DMS114 treated with DMSO at 0.1 percent for 48 hours (cell line): ENCODE data around the gene PLPP4.

ENCODE experiments used
- DNase-seq: peaks from one replicate; lab custom pipeline; 2025; ENCODE audit not compliant: unreplicated experiment; lab: John Stamatoyannopoulos, UW

The PLPP4 gene

GRCh38 chr10:120456143-120456625 is 843 bp upstream of the PLPP4 start:
- no peak for DNase-seq

DNA sequence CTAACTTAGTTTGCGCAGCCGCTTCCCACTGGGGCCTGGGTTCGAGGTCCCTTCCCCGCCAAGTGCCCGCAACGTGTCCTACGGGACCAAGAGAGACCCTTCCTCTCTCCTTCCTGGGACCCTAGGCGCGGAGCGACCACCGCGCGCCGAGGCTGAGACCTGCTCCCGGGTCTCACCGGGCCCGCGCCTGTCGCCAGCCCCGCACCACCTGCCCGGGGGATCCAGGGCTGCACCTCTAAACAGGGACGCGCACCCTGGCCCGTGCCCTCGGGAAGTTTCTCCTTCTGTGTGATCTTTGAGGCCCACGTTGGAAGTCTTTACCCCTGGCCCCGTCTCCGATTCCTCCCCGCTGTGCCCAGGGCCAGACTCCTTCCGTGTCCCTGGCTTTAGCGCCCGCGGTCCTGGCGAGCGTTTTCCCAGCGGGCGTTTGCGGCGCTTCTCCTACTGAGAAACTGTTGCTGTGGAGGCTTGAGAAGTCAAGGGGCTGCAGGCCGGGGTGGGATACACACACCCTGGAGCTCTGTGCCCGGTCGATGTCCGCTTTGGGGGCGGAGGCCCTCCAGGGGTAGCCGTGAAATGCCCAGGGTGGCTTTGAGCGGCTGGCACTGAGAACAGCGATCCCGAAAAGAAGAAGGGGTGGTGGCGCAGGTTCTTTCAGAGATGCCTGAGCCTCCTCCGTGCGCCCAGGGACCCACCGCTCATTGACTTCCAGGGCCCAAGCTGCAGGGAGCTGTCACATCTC is 575 bp downstream of the PLPP4 start:
- DNase-seq = no peak

DNA sequence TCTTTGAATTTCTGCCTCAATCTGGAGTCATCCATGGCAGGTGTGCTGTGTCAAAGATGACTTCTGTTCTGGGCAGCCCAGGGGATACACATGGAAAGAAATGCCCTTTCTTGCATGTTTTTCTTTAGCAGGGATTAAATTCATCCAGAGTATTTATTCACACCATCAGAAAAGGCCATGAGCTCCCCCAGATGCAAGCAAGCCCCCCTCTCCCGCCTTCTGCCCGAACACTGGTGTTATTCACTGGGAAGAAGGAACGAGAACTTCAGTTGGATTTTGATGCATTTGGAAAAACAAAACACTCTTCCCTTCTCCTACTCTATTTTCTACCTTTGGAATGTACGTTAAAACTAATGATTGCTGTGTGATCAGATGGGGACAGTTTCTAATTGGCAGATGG is 1.4 kb downstream of the PLPP4 start:
- DNase-seq = no peak

- DNase-seq = no peak
Observed at GRCh38 chr10:120459185-120459584, 2.2 kb downstream of the PLPP4 start.

- no peak for DNase-seq
Observed at GRCh38 chr10:120460186-120460585, 3.2 kb downstream of the PLPP4 start.

DNA sequence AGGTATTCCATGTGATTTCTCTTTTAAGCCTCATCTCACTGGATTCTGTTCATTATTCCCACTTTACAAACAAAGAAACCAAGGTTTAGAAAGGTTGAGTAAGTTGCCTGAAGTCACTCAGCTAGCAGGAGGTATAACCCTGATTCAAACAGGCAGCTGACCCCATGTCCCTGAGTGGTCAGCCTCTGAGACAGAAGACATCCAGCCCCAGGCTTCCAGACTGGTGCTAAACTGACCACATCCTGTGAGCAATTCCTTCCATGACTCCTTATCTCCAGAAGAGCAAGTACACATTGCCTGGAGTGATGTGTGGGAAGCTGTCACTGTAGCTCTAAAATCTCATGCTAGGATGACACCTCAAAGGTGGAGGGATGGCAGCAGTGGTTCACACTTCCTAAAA is 3.7 kb downstream of the PLPP4 start:
- DNase-seq = no peak

DNA sequence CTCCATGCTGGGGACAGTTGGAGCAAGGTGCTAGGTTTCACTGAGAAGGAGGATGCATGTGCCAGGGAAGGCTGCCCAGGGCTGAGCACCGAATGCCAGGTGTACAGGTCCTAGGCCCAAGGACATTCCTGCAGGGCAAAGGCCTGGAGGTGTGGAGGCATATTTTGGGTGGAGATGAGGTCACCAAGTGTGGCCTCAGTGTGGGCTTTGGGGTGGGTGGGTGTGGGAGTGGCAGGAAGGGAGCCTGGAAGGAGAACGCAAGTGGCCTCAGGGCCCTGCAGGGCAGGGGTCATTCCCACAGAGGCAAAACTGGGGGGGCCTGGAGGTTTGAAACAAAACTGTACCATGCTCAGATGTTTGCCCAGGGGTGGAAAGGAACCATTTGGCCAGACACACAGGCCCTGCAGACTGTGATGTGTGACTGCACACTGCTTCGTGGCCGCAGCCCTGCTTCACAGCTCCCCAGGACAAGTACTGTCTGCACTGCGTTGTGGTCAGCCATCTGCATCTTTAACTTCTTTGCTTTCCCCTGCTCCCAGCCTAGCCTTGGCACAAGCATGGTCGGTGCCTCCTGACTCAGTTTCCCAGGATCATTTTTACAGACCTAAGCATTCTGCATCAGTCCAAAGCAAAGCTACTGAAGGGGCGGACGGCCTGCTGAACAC is 5.1 kb downstream of the PLPP4 start:
- no peak for DNase-seq

GRCh38 chr10:120465138-120465537 is 8.1 kb downstream of the PLPP4 start:
- no peak for DNase-seq

- DNase-seq = no peak
Observed at GRCh38 chr10:120466006-120466405, 9.0 kb downstream of the PLPP4 start.

GRCh38 chr10:120473593-120473992 is 16.6 kb downstream of the PLPP4 start:
- DNase-seq = no peak

- no peak for DNase-seq
Observed at GRCh38 chr10:120474956-120475355, 17.9 kb downstream of the PLPP4 start.

- DNase-seq = no peak
Observed at GRCh38 chr10:120475844-120476791, 19.1 kb downstream of the PLPP4 start.

DNA sequence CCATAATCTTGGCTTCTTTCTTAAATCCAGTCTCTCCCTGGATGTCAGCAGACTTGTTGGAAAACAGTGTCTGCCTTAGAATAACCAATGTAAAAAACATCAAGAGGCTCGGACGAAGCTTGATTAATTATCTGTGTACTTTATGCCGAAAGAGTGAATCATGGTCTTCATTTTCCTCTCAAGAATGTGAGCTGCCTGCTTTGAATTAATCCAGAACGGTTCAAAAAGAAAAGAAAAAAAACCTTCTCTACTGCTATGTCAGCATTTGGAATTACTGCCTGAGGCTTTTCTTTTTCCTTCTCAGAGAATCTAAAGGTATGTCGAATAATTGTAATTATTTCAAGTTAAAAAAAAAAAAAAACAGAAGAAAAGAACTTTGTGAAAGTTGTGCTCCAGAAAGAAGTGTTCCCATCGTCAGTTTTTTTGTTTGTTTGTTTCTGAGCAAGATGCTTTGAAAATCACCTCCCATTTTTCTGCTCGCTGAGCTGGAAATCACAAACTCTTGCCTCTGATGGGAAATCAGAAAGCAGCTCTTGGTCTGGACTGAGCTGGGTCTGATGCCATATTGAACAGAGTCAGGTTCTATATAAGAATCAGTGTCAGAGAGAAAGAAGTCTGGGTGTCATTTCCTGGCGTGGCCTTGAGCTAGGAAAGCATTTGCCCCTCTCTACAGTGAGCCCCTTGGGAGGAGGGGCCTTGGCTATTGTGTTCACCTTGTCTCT is 20.2 kb downstream of the PLPP4 start:
- no peak for DNase-seq

DNA sequence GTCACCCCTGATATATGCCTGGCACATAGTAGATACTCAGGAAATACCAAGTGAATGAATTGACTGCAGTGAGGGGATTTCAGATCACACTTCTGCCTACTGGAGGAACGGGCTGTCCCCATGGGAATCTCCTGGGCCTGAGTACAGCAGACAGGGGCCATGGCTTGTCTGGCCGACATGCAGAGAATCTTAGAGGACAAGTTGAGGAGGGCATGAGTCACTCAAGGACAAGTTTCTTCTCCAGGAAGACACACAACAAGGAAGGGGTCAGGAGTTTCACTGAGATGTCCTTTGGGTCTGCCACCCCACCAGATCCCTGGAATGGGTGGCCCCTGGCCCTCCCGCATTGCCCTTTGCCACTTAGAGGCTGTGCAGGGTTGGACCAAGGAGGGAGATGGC is 20.7 kb downstream of the PLPP4 start:
- no peak for DNase-seq

GRCh38 chr10:120478386-120478785 is 21.4 kb downstream of the PLPP4 start:
- DNase-seq = no peak

GRCh38 chr10:120479506-120479905 is 22.5 kb downstream of the PLPP4 start:
- no peak for DNase-seq

DNA sequence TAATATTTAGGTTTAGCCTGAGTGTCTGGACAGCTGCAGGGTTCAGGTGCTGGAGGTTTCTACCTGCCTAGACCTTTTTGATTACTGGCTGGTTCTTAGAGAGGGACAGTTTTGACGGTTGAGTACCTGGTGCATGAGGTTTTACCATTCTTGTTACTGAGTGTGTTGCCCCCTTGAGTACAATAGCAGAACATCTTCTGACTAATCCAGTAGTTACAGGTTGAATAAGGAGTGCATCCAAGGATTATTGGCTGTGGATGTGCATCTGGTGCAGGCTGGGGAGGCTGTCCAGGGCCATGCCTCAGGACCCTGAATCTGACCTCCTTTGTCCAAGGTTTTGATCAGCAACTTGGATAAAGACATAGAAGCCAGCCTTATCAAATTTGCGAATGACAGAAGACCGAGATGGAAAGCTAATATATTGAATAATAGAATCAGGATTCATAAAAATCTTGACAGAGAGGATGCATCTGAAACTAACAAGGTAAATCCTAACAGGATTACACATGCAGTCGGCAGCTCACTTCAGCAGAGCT is 23.1 kb downstream of the PLPP4 start:
- DNase-seq = no peak

DNA sequence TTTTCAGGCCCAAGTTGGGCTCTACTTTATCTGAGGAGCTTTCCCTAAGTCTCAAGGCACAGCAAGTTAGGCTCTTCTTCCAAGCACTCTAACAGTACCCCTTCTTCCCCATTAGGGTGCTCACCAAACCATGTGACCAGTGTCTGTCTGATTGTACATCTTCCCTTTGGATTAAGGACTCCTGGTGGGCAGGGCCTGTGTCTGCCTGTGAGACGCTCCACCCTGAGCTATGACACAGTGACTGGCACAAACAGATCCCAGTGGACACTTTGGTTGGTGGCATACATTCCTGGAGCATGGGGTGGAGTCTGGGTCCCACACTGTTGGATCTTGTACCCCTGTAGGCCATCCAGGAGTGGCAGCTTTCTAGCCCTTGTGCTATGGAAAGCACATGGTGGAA is 23.8 kb downstream of the PLPP4 start:
- no peak for DNase-seq

GRCh38 chr10:120483006-120483405 is 26.0 kb downstream of the PLPP4 start:
- no peak for DNase-seq

DNA sequence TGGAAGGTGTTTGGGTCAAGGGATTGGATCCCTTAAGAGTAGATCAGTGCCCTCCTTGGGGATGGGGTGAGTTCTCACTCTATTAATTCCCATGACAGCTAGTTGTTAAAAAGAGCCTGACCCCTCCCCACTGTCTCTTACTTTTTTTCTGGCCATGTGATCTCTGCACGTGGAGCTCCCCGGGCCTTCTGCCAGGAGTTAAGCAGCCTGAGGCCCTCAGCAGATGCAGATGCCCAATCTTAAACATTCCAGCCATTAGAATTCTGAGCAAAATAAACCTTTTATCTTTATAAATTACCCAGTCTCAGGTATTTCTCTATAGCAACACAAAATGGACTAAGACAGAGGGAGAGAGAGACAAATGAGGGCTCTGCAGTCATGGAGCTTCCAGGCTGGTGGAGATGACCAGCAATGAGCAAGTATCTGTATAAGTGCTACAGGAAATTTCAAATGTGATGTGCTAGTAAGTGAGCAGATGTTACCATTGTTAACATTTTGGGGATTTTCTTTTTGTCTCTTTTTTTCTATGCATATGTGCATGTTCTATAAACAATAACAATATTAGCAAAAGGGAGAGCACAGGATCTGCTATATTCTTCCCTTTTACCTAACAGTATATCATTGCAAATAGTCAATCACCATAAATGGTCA is 26.7 kb downstream of the PLPP4 start:
- no peak for DNase-seq
